Brain microvascular endothelial cell (primary cell): ENCODE results near the gene OR56A5.

Source experiments
- DNase-seq: peaks from one replicate; pipeline ENCODE4 v3.0.0-alpha.2; 2020
- H3K27ac ChIP-seq: fragments of 250-450 bp; sonication (Bioruptor Pico); 2 replicates; pipeline ENCODE4 v1.5.1; 2020; ENCODE audit warnings: mild to moderate bottlenecking, moderate library complexity
- H3K27me3 ChIP-seq: fragments of 250-450 bp; sonication (Bioruptor Pico); replicated peaks from 2 replicates; pipeline ENCODE4 v1.5.1; 2020; ENCODE audit warnings: mild to moderate bottlenecking
- H3K36me3 ChIP-seq: fragments of 250-450 bp; sonication (Bioruptor Pico); replicated peaks from 2 replicates; pipeline ENCODE4 v1.5.1; 2020; ENCODE audit warnings: mild to moderate bottlenecking
- H3K4me3 ChIP-seq: 2 replicates; pipeline ENCODE4 v1.5.1; 2011; ENCODE audit warnings: low read depth, mild to moderate bottlenecking, control low read depth, low read length, moderate library complexity
- in situ Hi-C: cut with HindIII; loops from 2 replicates; pipeline ENCODE4 v1.10.0; 2017; ENCODE audit warnings: low sequenced_read_pairs, low pct_ligation_motif_present
- TF ChIP-seq, protein P1 (sequence below): IDR thresholded peaks from 2 replicates; pipeline ENCODE4 v1.5.1; 2011; ENCODE audit warnings: low read depth, mild to moderate bottlenecking, moderate library complexity, low read length, control low read depth, inconsistent platforms; ENCODE audit errors: missing control alignments

The OR56A5 gene, protein sequence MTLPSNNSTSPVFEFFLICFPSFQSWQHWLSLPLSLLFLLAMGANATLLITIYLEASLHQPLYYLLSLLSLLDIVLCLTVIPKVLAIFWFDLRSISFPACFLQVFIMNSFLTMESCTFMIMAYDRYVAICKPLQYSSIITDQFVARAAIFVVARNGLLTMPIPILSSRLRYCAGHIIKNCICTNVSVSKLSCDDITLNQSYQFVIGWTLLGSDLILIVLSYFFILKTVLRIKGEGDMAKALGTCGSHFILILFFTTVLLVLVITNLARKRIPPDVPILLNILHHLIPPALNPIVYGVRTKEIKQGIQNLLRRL

GRCh38 chr11:5968394-5968793 lies at the start of gene OR56A5:
Gene OR56A5 (minus strand): TSS chr11:5968494. CDS start chr11:5968494, 0 bp downstream.
- Histone ChIP-seq H3K27ac (no peak within 1 kb of the TSS), H3K27me3 (no peaks in the 10 kb centered on the region), H3K4me3 (no peak within 1 kb of the TSS), H3K36me3 (no peaks in the 10 kb centered on the region)
- in situ Hi-C loops: no loop called here
- no peak for DNase-seq
- TF ChIP-seq, protein P1, sequence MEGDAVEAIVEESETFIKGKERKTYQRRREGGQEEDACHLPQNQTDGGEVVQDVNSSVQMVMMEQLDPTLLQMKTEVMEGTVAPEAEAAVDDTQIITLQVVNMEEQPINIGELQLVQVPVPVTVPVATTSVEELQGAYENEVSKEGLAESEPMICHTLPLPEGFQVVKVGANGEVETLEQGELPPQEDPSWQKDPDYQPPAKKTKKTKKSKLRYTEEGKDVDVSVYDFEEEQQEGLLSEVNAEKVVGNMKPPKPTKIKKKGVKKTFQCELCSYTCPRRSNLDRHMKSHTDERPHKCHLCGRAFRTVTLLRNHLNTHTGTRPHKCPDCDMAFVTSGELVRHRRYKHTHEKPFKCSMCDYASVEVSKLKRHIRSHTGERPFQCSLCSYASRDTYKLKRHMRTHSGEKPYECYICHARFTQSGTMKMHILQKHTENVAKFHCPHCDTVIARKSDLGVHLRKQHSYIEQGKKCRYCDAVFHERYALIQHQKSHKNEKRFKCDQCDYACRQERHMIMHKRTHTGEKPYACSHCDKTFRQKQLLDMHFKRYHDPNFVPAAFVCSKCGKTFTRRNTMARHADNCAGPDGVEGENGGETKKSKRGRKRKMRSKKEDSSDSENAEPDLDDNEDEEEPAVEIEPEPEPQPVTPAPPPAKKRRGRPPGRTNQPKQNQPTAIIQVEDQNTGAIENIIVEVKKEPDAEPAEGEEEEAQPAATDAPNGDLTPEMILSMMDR: no peak

DNA sequence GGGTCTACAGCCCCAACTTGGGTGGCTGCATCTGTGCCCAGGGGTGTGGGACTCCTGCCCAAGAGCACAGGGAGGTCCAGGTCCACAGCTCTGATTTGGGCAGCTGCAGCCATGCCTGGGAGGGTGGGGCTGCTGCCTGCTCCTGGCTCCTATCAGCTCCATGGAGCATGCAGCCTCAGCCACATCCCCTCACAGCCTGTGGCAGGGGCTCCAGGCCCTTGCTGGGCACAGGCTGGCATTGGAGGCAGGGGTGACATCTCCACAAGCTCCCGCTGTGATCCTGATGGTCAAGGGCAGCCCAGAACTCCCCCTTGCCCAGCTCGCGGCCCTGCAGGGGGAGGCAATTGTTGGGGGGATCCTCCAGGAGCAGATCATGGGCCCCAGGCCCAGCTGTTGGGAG lies 44.7 kb upstream of the OR56A5 start:
- Histone ChIP-seq H3K27ac (no peak overlapping the region), H3K36me3 (no peaks in the 10 kb centered on the region), H3K4me3 (no peak overlapping the region), H3K27me3 (no peaks in the 10 kb centered on the region)
- no peak for DNase-seq
- in situ Hi-C loops: no loop called here
- TF ChIP-seq, protein P1: no peak

DNA sequence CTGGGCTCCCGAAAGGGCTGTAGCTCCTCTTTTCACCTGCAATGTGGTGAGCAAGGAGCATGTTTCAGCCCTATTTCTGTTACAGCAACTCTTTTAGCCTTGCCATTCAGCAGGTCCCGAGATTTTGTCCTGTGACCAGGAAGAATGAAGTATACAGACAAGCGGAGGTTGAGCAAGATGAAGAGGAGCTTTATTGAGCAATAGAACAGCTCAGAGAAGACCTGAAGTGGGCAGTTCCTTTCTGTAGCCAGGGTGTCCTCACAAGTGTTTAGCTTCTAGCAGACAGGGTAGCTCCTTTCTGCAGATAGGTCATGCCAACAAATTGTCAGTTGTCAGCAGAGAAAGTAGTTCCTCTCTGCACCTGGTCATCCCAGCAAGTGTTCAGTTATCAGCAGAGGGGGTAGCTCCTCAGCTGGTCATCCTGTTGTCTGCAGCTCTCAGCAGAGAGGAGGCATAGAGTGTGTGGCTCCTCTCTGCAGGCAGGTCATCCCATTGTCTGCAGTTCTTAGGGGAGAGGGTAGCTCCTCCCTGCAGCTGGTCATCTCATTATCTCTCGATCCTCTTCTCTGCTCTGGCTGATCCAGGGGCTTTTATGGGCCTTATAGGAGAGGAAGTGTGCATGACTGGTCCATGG lies 43.9 kb upstream of the OR56A5 start:
- no peak for DNase-seq
- H3K36me3 ChIP-seq: no peaks in the 10 kb centered on the region
- no peak overlapping the region for H3K27ac ChIP-seq
- no peaks in the 10 kb centered on the region for H3K27me3 ChIP-seq
- TF ChIP-seq, protein P1: no peak
- no peak overlapping the region for H3K4me3 ChIP-seq
- in situ Hi-C loops: no loop called here

GRCh38 chr11:6006846-6007245 lies 38.6 kb upstream of the OR56A5 start, which contains the start of gene OR56A4:
Gene OR56A4 (minus strand): TSS chr11:6006946. CDS start chr11:6002992, 3,954 bp downstream.
- in situ Hi-C loops: no loop called here
- TF ChIP-seq, protein P1: no peak
- H3K27ac ChIP-seq: no peak within 1 kb of the TSS
- H3K27me3 ChIP-seq: no peaks in the 10 kb centered on the region
- no peaks in the 10 kb centered on the region for H3K36me3 ChIP-seq
- no peak within 1 kb of the TSS for H3K4me3 ChIP-seq
- no peak for DNase-seq

- in situ Hi-C loops: no loop called here
- H3K4me3 ChIP-seq: no peak overlapping the region
- no peaks in the 10 kb centered on the region for H3K27me3 ChIP-seq
- no peaks in the 10 kb centered on the region for H3K36me3 ChIP-seq
- TF ChIP-seq, protein P1: no peak
- DNase-seq: no peak
- no peak overlapping the region for H3K27ac ChIP-seq
These were observed 38.1 kb upstream of the OR56A5 start for GRCh38 chr11:6006395-6006794.
